Cortex of kidney (tissue), 1 donor: Measurements from ENCODE around the gene CNTN2.

ENCODE experiments used
- DNase-seq: peaks from one replicate; lab custom pipeline; 2025; lab: John Stamatoyannopoulos, UW

CNTN2 gene

GRCh38 chr1:205054013-205054412 is 11.0 kb downstream of the CNTN2 start:
- DNase-seq, result no peak

DNA sequence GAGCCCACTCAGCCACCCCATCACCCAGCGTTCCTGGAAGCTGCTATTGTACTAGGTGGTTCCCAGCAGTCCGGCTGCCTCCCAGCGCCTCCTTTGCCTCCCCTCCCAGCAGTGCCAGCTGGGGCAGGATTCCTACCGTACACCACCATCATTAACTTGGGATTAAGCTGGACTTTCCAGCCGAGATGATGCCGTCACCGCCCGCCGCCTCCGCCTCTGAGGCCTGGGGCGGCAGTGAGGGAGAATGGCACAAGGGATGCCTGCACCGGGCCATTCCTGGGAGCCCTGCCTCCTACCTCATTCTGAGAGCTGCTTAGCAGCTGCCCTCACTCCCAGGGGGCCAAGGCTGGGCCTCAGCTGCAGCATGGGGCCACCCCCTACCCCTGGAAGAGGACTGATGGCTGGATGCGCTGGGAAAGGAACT is 13.2 kb downstream of the CNTN2 start:
- no peak for DNase-seq

- no peak for DNase-seq
Measured at GRCh38 chr1:205056956-205057568, 14.1 kb downstream of the CNTN2 start.

GRCh38 chr1:205057808-205058575 is 15.0 kb downstream of the CNTN2 start:
- no peak for DNase-seq

GRCh38 chr1:205058853-205059252 is 15.8 kb downstream of the CNTN2 start:
- DNase-seq, result no peak

GRCh38 chr1:205059660-205060059 is 16.6 kb downstream of the CNTN2 start:
- DNase-seq, result no peak

GRCh38 chr1:205060746-205061145 is 17.7 kb downstream of the CNTN2 start:
- DNase-seq, result no peak

GRCh38 chr1:205061227-205061626 is 18.2 kb downstream of the CNTN2 start:
- no peak for DNase-seq

DNA sequence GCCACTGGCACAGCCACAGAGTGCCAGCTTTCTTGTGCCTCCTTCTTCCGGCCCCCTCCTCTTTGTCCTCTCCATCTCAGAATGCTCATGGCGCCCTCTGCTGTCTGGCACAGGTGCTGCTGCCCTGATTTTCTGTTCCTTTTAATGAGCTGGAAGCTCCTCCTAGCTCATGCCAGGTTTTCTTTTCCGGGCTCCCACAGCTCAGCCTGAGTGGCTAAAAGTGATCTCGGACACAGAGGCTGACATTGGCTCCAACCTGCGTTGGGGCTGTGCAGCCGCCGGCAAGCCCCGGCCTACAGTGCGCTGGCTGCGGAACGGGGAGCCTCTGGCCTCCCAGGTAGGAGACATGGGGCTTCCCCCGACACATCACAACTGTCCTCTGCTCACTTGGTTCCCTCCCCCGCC is 18.7 kb downstream of the CNTN2 start:
- DNase-seq, result no peak

DNA sequence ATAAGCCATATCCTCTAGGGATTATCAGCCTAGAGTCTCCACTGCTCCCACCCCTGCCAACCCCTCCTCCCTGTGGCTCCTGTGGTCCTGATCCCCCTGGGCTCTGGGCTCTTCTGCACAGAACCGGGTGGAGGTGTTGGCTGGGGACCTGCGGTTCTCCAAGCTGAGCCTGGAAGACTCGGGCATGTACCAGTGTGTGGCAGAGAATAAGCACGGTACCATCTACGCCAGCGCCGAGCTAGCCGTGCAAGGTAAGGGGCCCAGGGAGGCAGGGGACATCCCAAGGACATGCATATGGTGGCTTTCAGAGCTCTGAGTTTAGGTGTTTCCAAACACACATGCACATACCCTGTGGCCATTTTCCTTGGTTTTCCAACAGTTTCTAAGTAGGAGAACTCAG is 19.3 kb downstream of the CNTN2 start:
- DNase-seq, result no peak

DNA sequence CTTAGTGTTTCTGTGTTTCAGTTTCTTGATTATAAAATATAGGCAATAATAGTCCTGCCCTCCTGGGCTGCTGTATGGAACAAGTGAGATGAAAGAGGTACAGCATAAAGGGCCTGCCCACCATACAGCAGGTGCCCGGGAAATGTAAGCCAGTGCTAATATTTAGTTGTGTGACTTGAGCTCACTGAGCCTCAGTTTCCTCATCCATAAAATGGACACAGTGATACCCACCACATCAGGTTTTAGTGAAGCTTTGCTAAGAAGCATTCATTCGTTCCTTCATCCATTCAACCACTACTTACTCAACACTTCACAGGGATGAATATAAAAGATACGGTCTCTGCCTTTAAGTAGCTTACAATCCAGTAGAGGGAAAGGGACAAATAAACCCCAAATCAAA is 19.9 kb downstream of the CNTN2 start:
- DNase-seq, result no peak

DNA sequence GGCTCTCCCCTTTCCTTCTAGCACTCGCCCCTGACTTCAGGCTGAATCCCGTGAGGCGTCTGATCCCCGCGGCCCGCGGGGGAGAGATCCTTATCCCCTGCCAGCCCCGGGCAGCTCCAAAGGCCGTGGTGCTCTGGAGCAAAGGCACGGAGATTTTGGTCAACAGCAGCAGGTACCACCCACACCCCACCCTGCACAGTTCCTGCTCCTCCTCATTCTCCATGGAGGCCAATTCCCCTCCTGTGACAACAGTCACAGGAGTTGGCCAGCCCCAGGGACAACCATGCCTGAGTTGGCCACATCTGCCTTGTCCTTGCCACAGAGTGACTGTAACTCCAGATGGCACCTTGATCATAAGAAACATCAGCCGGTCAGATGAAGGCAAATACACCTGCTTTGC is 21.3 kb downstream of the CNTN2 start:
- DNase-seq, result no peak

DNA sequence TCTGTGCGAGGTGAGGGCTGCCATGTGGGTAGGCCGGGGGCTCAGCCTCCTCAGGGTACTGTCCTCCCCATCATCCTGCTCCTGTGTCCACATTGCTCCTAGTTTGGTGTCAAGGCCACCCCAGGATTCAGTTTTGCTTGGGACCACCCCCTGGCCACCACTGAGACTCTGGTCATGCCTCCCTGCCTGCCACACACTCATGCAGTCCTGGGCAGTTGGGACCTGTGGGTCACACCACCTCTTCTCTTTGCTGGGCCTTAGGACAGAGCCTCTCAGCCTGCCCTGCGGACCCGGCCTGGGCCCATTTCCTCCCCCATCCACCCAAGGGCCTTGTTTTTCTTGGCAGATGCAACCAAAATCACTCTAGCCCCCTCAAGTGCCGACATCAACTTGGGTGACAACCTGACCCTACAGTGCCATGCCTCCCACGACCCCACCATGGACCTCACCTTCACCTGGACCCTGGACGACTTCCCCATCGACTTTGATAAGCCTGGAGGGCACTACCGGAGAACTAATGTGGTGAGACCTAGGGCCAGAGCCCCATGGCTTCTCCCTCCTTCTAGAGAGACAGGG is 21.8 kb downstream of the CNTN2 start:
- DNase-seq, result no peak

DNA sequence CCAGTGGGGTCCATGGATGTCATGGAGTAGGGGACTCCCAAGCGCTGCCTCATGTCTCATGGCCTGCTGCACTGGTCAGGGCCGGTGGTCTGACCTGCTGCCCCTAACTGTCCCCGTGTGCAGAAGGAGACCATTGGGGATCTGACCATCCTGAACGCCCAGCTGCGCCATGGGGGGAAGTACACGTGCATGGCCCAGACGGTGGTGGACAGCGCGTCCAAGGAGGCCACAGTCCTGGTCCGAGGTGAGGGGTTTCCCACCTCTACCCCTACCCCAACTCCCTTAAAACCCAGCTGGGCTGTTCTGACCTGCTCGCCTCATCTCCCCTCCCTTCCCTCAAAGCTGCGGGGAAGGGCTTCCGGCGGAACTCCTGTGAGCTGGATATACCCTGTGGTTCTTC is 22.7 kb downstream of the CNTN2 start:
- DNase-seq, result no peak

GRCh38 chr1:205066141-205066818 is 23.3 kb downstream of the CNTN2 start:
- DNase-seq, result no peak

- DNase-seq, result no peak
Measured at GRCh38 chr1:205067031-205067430, 24.0 kb downstream of the CNTN2 start.

DNA sequence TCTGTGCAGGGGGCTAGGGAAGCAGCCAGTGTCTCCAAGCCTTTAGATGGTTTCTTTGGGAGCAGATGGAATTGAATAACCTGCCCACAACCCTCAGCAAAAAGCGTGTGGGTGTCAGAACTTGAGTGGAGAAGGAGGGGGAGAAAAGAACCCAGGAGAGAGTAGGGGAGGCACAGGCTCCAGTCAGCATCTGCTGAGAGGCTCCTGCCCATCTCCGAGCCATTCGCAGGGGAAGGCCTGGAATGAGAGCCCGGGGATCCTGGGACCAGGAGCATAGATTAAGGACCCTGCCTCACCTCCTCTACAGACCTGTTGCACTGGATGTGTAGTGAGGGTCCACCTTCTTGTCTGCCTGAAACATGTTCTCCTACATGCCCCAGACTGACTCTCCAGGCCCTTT is 25.0 kb downstream of the CNTN2 start:
- no peak for DNase-seq

GRCh38 chr1:205068457-205069040 is 25.5 kb downstream of the CNTN2 start:
- no peak for DNase-seq

DNA sequence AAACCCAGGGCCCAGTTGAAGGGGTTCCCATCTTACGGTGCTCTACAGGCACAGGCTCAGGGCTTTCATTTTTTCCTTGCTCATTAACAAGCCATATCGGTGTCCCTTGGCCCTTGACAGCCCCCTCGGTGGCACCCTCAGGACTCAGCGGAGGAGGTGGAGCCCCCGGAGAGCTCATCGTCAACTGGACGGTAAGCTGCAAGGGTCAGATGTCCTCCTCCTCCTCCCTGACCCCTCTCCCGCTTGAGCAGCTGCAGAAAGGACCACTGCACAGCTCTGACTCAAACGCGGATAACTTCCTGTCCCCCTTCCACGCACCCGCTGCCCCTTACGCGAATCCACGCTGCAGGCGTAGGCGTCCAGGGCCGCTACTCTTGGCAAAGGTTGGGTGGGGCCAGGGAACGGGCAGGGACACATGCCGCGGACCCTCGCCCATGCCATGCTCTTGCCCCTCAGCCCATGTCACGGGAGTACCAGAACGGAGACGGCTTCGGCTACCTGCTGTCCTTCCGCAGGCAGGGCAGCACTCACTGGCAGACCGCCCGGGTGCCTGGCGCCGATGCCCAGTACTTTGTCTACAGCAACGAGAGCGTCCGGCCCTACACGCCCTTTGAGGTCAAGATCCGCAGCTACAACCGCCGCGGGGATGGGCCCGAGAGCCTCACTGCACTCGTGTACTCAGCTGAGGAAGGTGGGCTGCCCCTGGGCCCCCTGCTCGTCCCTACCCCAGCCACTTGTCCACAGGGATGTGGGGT is 26.5 kb downstream of the CNTN2 start:
- no peak for DNase-seq

- DNase-seq, result no peak
Measured at GRCh38 chr1:205071028-205071409, 28.0 kb downstream of the CNTN2 start.

GRCh38 chr1:205071801-205072200 is 28.8 kb downstream of the CNTN2 start:
- no peak for DNase-seq

- no peak for DNase-seq
Measured at GRCh38 chr1:205072286-205072685, 29.3 kb downstream of the CNTN2 start.
